A549 treated with CpdA at 1 μM for 4 hours (cell line): Measurements from ENCODE around the gene C7orf25. TPM values are rescaled to one million over a fixed set of nuclear protein-coding genes. Genes with fewer than 3 reads are reported as not detected.

Source experiments
- total RNA-seq: library from RNA; stranded (reverse); fragments of 200-300 nt; extraction: Qiagen RNA extraction; gene quantifications from 5 replicates; pipeline ENCODE4 v1.2.3, GENCODE V29; 2022; ENCODE audit warnings: low read depth

C7orf25 gene
- 1.4 to 3.5 TPM (median 2.1 TPM) in 5 replicates for total RNA-seq

DNA sequence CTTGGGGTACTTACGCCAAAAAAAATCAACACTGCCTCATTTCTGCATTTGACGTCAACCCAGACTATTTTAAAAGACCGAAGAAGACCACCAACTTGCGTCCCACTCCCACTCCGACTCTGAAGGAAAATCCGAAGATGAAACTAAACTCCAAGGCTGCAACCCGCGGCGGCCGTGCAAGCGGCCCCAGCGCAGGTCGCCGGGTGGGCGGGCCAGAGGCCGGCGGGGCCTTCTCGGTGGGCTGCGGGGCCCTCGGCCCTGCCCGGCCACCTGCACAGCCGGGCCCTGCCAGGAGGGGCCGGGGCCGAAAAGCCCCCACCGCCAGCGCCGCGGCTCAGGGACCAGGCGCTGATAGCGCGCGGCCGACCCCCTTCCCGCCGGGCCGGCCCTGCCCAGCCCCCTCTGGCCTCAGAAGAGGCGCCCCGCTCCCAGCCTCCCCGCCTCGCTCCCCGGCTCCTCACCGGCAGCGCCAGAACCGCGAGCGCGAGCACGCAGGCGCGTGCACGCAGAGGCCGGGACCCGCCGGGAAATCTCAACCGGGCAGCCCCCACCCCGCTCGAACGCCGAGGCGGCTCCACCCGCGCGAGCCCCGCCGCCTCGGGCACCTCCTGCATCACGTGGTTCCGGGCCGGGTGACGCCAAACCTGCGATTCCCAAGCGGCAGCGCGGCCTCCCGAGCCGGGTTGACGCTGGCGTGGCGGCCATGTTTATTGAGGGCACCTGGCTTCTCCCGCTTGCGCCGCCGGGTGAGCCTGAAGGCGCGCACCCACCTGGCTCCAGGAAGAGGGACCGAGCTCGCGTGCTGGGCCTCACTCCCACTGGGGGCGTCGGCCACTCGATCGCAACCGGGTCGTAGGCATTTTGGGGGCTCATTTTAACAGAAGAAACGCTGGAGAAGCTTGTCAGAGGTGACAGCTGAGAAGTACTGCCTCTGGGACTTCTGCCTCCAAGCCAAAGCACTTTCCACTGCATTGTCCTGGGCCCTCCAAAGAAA is at the start of gene C7orf25:
Gene C7orf25 (minus strand): TSS at position 617 of the 994 bp plus-strand sequence. CDS start 1,170 bp downstream, outside the sequence.

DNA sequence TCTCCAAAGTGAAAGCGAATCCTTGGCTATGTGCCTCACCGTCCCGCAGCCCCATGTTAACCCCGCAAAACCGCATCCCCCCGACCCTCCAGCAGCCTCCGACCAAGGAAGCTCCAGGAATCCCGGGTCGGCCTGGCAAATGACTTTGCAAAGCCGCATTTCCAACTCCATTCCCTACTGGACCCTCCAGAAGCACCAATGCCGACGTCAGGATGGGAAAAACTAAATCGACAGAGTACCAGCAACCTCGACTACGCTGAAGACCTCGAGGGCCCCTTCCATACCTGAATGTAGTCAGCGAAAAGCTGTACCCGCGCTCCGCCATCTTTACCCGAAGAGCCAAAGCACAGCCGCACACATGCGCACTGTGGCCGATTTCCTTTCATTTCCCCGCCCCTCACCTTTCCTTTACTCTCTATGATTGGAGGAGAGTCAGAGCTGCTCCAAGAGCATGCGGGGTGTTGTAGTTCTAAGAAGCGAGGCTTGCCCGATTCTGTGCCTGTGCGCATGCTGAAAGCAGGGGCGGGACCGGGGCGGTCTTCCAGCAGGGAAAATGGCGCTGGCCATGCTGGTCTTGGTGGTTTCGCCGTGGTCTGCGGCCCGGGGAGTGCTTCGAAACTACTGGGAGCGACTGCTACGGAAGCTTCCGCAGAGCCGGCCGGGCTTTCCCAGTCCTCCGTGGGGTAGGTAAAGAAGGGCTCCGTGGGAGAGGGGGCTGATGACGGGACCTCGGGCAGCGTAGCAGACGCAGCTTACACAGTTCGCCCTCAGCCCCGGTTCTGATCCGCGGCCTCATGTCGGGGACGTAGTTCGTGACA is 20.2 kb upstream of the C7orf25 start, which contains the start of the genes MRPL32 and PSMA2:
Gene MRPL32 (plus strand): TSS at position 543 of the 818 bp plus-strand sequence. CDS start 11 bp downstream, at position 554.
Gene PSMA2 (minus strand): TSS at position 341 of the 818 bp plus-strand sequence. CDS start 16 bp downstream, at position 325.

Other genes starting within 250 kb of the C7orf25 start
- gene PSMA2, start 20.1 kb upstream of the C7orf25 start, total RNA-seq = 193 to 217 TPM (median 207 TPM) in 5 replicates
- 71.7 to 91.4 TPM (median 78.2 TPM) in 5 replicates for gene MRPL32, start 20.3 kb upstream of the C7orf25 start, total RNA-seq
- gene HECW1, start 200.6 kb upstream of the C7orf25 start, total RNA-seq = 10.9 to 14.2 TPM (median 12.0 TPM) in 5 replicates